GM03348 (cell line): ENCODE data around the gene RASGEF1C.
"Not testable (repeated sequence)": the region's sequence is repeated elsewhere in the genome, so short reads cannot be mapped to it uniquely, and the experiment has no call there.

Source experiments
- DNase-seq: peaks from one replicate; pipeline ENCODE4 v3.0.0; 2012; ENCODE audit warnings: low spot score

Gene RASGEF1C

GRCh38 chr5:180135967-180136629 lies 72.9 kb downstream of the RASGEF1C start:
- DNase-seq = no peak

GRCh38 chr5:180135128-180135955 lies 73.7 kb downstream of the RASGEF1C start:
- DNase-seq = peak; percentile 59

- no peak for DNase-seq
Measured at GRCh38 chr5:180133971-180134508, 75.0 kb downstream of the RASGEF1C start.

GRCh38 chr5:180133551-180133950 lies 75.5 kb downstream of the RASGEF1C start:
- DNase-seq = no peak

GRCh38 chr5:180133060-180133459 lies 76.0 kb downstream of the RASGEF1C start:
- DNase-seq = no peak

- no peak for DNase-seq
Measured at GRCh38 chr5:180130876-180131740, 77.9 kb downstream of the RASGEF1C start.

GRCh38 chr5:180130291-180130869 lies 78.6 kb downstream of the RASGEF1C start:
- no peak for DNase-seq

- peak; percentile 5 for DNase-seq
Measured at GRCh38 chr5:180129291-180130190, 79.5 kb downstream of the RASGEF1C start.

GRCh38 chr5:180128671-180129261 lies 80.2 kb downstream of the RASGEF1C start:
- peak; percentile 0 for DNase-seq

GRCh38 chr5:180127682-180128670 lies 81.0 kb downstream of the RASGEF1C start:
- peak; percentile 9 for DNase-seq

GRCh38 chr5:180126716-180127681 lies 82.0 kb downstream of the RASGEF1C start:
- peak; percentile 86 for DNase-seq

- DNase-seq = peak; percentile 5
Measured at GRCh38 chr5:180126156-180126555, 82.9 kb downstream of the RASGEF1C start.

GRCh38 chr5:180124662-180125061 lies 84.3 kb downstream of the RASGEF1C start:
- DNase-seq = not testable (repeated sequence)

GRCh38 chr5:180122875-180123274 lies 86.1 kb downstream of the RASGEF1C start:
- no peak for DNase-seq

- no peak for DNase-seq
Measured at GRCh38 chr5:180121826-180122413, 87.1 kb downstream of the RASGEF1C start.

- no peak for DNase-seq
Measured at GRCh38 chr5:180120237-180121101, 88.5 kb downstream of the RASGEF1C start.

GRCh38 chr5:180119903-180120236 lies 89.1 kb downstream of the RASGEF1C start:
- no peak for DNase-seq
